Astrocyte (in vitro differentiated cells and primary cell): ENCODE results near the gene TKT. TPM values are rescaled to one million over a fixed set of nuclear protein-coding genes. Genes with fewer than 3 reads are reported as not detected.

Source experiments
- DNase-seq: peaks from one replicate; pipeline ENCODE4 v3.0.0-alpha.2; 2010; ENCODE audit warnings: low read depth
- FAIRE-seq: peaks from 2 replicates; lab custom pipeline; 2011; peaks lifted over from hg19 to GRCh38; lab: Jason Lieb, UNC
- H2AFZ ChIP-seq: 2 replicates; pipeline ENCODE4 v1.6.0; 2012; ENCODE audit warnings: low read depth, low read length, inconsistent platforms
- H3K27ac ChIP-seq: 2 replicates; pipeline ENCODE4 v1.5.1; 2011; ENCODE audit warnings: low read depth, low read length, inconsistent platforms
- H3K27me3 ChIP-seq: 2 replicates; pipeline ENCODE4 v1.6.0; 2011; ENCODE audit warnings: low read length, inconsistent platforms; ENCODE audit not compliant: insufficient read depth
- H3K36me3 ChIP-seq: 2 replicates; pipeline ENCODE4 v1.5.1; 2011; ENCODE audit warnings: low read length, inconsistent platforms; ENCODE audit not compliant: insufficient read depth
- H3K4me1 ChIP-seq: 2 replicates; pipeline ENCODE4 v1.5.1; 2011; ENCODE audit warnings: low read length, inconsistent platforms; ENCODE audit not compliant: insufficient read depth
- H3K4me2 ChIP-seq: 2 replicates; pipeline ENCODE4 v1.6.0; 2012; ENCODE audit warnings: low read length, inconsistent platforms
- H3K4me3 ChIP-seq: 2 replicates; pipeline ENCODE4 v1.5.1; 2011; ENCODE audit warnings: low read depth, mild to moderate bottlenecking, low read length, inconsistent platforms; ENCODE audit not compliant: insufficient read depth
- H3K79me2 ChIP-seq: 2 replicates; pipeline ENCODE4 v1.6.0; 2012; ENCODE audit warnings: mild to moderate bottlenecking, low read length, inconsistent platforms; ENCODE audit not compliant: insufficient read depth
- H3K9ac ChIP-seq: 2 replicates; pipeline ENCODE4 v1.6.0; 2012; ENCODE audit warnings: mild to moderate bottlenecking, low read length, inconsistent platforms
- H3K9me3 ChIP-seq: 2 replicates; pipeline ENCODE4 v1.5.1; 2012; ENCODE audit warnings: low read depth, mild to moderate bottlenecking, low read length, inconsistent platforms; ENCODE audit not compliant: insufficient read depth
- H4K20me1 ChIP-seq: 2 replicates; pipeline ENCODE4 v1.6.0; 2012; ENCODE audit warnings: low read length, inconsistent platforms; ENCODE audit not compliant: insufficient read depth
- H3K27ac Mint-ChIP-seq: one replicate; pipeline ENCODE4 v1.8.0; 2021; ENCODE audit warnings: mild to moderate bottlenecking, mixed read lengths; ENCODE audit not compliant: unreplicated experiment
- H3K27me3 Mint-ChIP-seq: one replicate; pipeline ENCODE4 v1.8.0; 2021; ENCODE audit warnings: low read depth, mixed read lengths; ENCODE audit not compliant: unreplicated experiment
- H3K36me3 Mint-ChIP-seq: one replicate; pipeline ENCODE4 v1.8.0; 2021; ENCODE audit warnings: low read depth, mixed read lengths; ENCODE audit not compliant: unreplicated experiment
- H3K4me1 Mint-ChIP-seq: one replicate; pipeline ENCODE4 v1.8.0; 2021; ENCODE audit warnings: low read depth, mixed read lengths; ENCODE audit not compliant: unreplicated experiment
- H3K4me3 Mint-ChIP-seq: one replicate; pipeline ENCODE4 v1.8.0; 2021; ENCODE audit warnings: mild to moderate bottlenecking, moderate library complexity, mixed read lengths; ENCODE audit not compliant: unreplicated experiment
- H3K9me3 Mint-ChIP-seq: one replicate; pipeline ENCODE4 v1.8.0; 2021; ENCODE audit warnings: mild to moderate bottlenecking, mixed read lengths; ENCODE audit not compliant: unreplicated experiment
- EZH2 ChIP-seq: IDR thresholded peaks from 2 replicates; pipeline ENCODE4 v1.6.1; 2012; ENCODE audit warnings: mild to moderate bottlenecking, low read length, inconsistent platforms; ENCODE audit not compliant: insufficient read depth
- total RNA-seq: library from RNA; stranded (reverse); gene quantifications from 2 replicates; pipeline ENCODE4 v1.2.1, GENCODE V29; 2021
- TF ChIP-seq, protein P1 (sequence below): IDR thresholded peaks from 2 replicates; pipeline ENCODE4 v1.5.1; 2011; ENCODE audit warnings: low read depth, mild to moderate bottlenecking, inconsistent platforms, low read length, moderate library complexity; ENCODE audit not compliant: insufficient read depth

The TKT gene
- total RNA-seq, 1 donor from 2014 or later: 318 TPM

DNA sequence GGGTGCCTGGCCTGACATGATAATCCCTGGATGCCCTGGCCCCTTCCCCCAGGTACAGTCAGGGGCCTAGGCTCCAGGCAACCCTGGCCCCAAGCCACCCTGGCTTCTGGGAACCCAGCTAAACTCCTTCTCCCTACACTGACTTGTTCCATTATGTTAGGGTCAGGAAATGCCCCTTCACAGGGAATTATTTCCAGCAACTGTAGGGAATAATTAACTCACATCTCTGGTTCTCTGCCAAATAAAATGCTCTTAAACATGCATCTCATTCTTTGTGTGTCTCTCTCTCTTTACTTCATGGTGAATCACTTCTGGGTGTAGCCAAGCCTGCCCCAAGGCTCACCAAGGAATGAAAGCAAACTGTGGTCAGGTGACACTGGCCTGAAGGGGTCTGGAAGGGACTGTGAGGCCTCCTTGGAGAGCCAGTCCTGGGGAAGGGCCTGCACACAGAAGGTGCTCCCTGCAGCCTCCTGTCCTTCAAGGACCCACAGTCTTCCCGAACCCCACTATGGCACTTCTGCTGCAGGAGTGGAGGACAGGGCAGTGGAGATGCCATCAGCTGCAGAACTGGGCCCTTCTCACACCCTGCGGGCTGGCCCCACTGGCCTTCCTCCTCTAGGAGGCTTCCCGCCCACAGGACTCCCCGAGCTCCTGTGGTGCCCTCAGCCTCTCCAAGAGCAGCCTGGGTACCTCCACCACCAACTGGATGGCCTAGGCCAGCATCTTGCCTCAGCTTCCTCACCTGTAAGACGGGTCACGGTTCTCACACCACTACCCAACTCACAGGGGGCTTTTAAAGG is 17.6 kb downstream of the TKT start:
- H3K27ac Mint-ChIP-seq: no peak overlapping the region
- Histone ChIP-seq H3K27ac (peak overlapping the region; percentile 93), H2AFZ (no peak overlapping the region), H3K4me1 (peaks cover 49% of the 10 kb centered on the region), H3K9ac (peak overlapping the region; percentile 64), H3K4me2 (peak overlapping the region; percentile 66), H3K9me3 (no peaks in the 10 kb centered on the region), H3K36me3 (peaks cover 28% of the 10 kb centered on the region), H3K27me3 (no peaks in the 10 kb centered on the region), H3K4me3 (no peak overlapping the region), H3K79me2 (peaks cover 79% of the 10 kb centered on the region), H4K20me1 (peaks cover 42% of the 10 kb centered on the region)
- H3K27me3 Mint-ChIP-seq: no peaks in the 10 kb centered on the region
- no peak overlapping the region for H3K4me3 Mint-ChIP-seq
- peak; percentile 100 for FAIRE-seq
- peak; percentile 98 for DNase-seq
- TF ChIP-seq EZH2: no peak
- TF ChIP-seq, protein P1, sequence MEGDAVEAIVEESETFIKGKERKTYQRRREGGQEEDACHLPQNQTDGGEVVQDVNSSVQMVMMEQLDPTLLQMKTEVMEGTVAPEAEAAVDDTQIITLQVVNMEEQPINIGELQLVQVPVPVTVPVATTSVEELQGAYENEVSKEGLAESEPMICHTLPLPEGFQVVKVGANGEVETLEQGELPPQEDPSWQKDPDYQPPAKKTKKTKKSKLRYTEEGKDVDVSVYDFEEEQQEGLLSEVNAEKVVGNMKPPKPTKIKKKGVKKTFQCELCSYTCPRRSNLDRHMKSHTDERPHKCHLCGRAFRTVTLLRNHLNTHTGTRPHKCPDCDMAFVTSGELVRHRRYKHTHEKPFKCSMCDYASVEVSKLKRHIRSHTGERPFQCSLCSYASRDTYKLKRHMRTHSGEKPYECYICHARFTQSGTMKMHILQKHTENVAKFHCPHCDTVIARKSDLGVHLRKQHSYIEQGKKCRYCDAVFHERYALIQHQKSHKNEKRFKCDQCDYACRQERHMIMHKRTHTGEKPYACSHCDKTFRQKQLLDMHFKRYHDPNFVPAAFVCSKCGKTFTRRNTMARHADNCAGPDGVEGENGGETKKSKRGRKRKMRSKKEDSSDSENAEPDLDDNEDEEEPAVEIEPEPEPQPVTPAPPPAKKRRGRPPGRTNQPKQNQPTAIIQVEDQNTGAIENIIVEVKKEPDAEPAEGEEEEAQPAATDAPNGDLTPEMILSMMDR: no peak
- H3K4me1 Mint-ChIP-seq: peaks cover 40% of the 10 kb centered on the region
- peaks cover 16% of the 10 kb centered on the region for H3K36me3 Mint-ChIP-seq
- H3K9me3 Mint-ChIP-seq: no peaks in the 10 kb centered on the region

DNA sequence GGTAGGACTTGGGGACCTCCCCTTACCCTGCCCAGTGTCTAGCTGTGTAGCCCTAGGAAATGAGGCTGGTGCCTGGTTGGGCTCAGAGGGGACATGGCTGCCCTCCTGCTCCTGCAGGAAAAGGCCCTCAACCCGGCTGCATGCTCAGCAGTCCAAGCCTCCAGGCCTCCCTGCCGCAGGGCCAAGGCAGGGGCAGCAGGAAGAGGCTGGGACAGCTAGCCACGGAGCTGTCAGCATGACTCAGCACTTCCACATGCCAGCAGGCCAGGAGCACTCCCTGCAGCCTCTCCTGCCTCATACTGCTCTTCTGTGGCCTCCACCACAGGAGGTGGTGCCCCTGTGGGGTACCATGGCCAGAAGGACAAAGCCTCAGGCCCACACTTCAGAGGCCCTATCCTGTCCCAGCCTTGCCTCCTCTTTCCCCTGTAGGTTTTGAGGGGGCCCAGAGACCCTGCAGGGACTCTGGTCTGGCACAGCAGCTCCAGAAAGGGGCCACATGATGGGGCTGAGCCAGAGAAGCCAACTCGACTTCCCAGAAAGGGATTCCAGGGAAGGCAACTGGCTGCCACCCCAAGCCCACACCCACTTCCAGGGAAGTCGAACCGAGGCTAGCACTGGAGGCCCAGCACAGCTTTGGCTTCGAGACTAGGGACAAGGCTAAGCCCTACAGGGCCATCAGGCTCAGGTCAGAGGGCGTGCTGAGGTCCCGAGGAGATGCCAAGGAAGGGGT is 19.5 kb downstream of the TKT start:
- peak overlapping the region; percentile 77 for H3K27ac Mint-ChIP-seq
- peak overlapping the region; percentile 93 for H3K27ac ChIP-seq
- peak overlapping the region; percentile 30 for H2AFZ ChIP-seq
- H4K20me1 ChIP-seq: peaks cover 40% of the 10 kb centered on the region
- no peak for TF ChIP-seq EZH2
- TF ChIP-seq, protein P1: no peak
- peak; percentile 84 for FAIRE-seq
- no peak overlapping the region for H3K4me3 Mint-ChIP-seq
- H3K9ac ChIP-seq: peak overlapping the region; percentile 71
- H3K36me3 ChIP-seq: peaks cover 34% of the 10 kb centered on the region
- H3K27me3 Mint-ChIP-seq: no peaks in the 10 kb centered on the region
- H3K9me3 ChIP-seq: no peaks in the 10 kb centered on the region
- H3K4me1 Mint-ChIP-seq: peaks cover 31% of the 10 kb centered on the region
- H3K36me3 Mint-ChIP-seq: peaks cover 16% of the 10 kb centered on the region
- no peak overlapping the region for H3K4me3 ChIP-seq
- no peaks in the 10 kb centered on the region for H3K27me3 ChIP-seq
- DNase-seq: peak; percentile 90
- H3K4me2 ChIP-seq: peak overlapping the region; percentile 54
- peaks cover 46% of the 10 kb centered on the region for H3K4me1 ChIP-seq
- peaks cover 77% of the 10 kb centered on the region for H3K79me2 ChIP-seq
- no peaks in the 10 kb centered on the region for H3K9me3 Mint-ChIP-seq
